K562 (cell line): Measurements from ENCODE around the gene BCORL1. TPM values are rescaled to one million over a fixed set of nuclear protein-coding genes. Genes with fewer than 3 reads are reported as not detected.

Experiments used
- C11orf30 ChIP-seq: fragments of 450-650 bp; IDR thresholded peaks from 2 replicates; pipeline ENCODE4 v1.6.1; 2016; ENCODE audit warnings: low read depth, mild to moderate bottlenecking
- EP400 ChIP-seq: fragments of 450-650 bp; IDR thresholded peaks from 2 replicates; pipeline ENCODE4 v1.6.1; 2017; ENCODE audit warnings: antibody characterized with exemption, mild to moderate bottlenecking, moderate library complexity
- GABPB2 ChIP-seq: fragments of 250-450 bp; sonication (Bioruptor Pico); conservative IDR thresholded peaks from 2 replicates; pipeline ENCODE4 v1.5.1; 2021; ENCODE audit warnings: mild to moderate bottlenecking
- NCOA2 ChIP-seq, 2 experiments: fragments of 450-650 bp; IDR thresholded peaks; 2 replicates each; pipeline ENCODE4 v1.6.1; 2018; ENCODE audit warnings: mild to moderate bottlenecking in 2 of 2, moderate library complexity in 1 of 2; ENCODE audit not compliant: partially characterized antibody in 2 of 2
- PRMT5 ChIP-seq: sonication (generic); formaldehyde crosslinking; IDR thresholded peaks from 2 replicates; pipeline ENCODE4 v1.5.0; 2020; ENCODE audit warnings: missing genetic modification reagents
- RB1 ChIP-seq: fragments of 450-650 bp; IDR thresholded peaks from 2 replicates; pipeline ENCODE4 v1.6.1; 2017; ENCODE audit warnings: low read depth, mild to moderate bottlenecking
- RBM25 ChIP-seq: fragments of 200-400 bp; formaldehyde crosslinking; IDR thresholded peaks from 2 replicates; pipeline ENCODE4 v1.6.1; 2018; ENCODE audit warnings: low read length, low read depth, moderate library complexity; ENCODE audit not compliant: severe bottlenecking
- TOE1 ChIP-seq, 2 experiments: fragments of 450-650 bp in 1 of 2; sonication (generic) in 1 of 2; formaldehyde crosslinking in 1 of 2; IDR thresholded peaks; 2 replicates each; pipeline versions ENCODE4 v1.7.1 to v1.8.0; 2016 to 2022; ENCODE audit warnings: borderline replicate concordance in 2 of 2, mild to moderate bottlenecking in 2 of 2, antibody characterized with exemption in 1 of 2, inconsistent platforms in 1 of 2, low read depth in 1 of 2, missing genetic modification reagents in 1 of 2, moderate library complexity in 1 of 2
- ZC3H8 ChIP-seq: fragments of 450-650 bp; IDR thresholded peaks from 2 replicates; pipeline ENCODE4 v1.6.1; 2017
- ZNF263 ChIP-seq: sonication (generic); formaldehyde crosslinking; IDR thresholded peaks from 2 replicates; pipeline ENCODE4 v1.8.0; 2022; ENCODE audit warnings: mild to moderate bottlenecking, missing genetic modification reagents, borderline replicate concordance
- polyA plus RNA-seq, 8 experiments: library from polyadenylated mRNA; depleted of rRNA in 4 of 8; stranded (reverse) in 5 of 8; unstranded in 3 of 8; fragments of >200 nt; fragmentation: Nextera tagmentation in 2 of 8; fragmentation: Illumina TruSeq in 1 of 8; extraction: Ambion mirVana in 2 of 8; extraction: Trizol in 1 of 8; gene quantifications; 2 replicates each; pipeline versions ENCODE4 v1.2.1 to v1.2.3, GENCODE V29; 2011 to 2014; ENCODE audit warnings: inconsistent platforms in 1 of 8, missing spikeins in 1 of 8
- total RNA-seq, 7 experiments: library from RNA; depleted of rRNA in 6 of 7; stranded (reverse); fragments of >200 nt in 6 of 7; fragmentation: Illumina TruSeq in 2 of 7; extraction: Trizol in 2 of 7; gene quantifications; 2 replicates each; pipeline versions ENCODE4 v1.2.1 to v1.2.3, GENCODE V29; 2011 to 2021; ENCODE audit warnings: low replicate concordance in 1 of 7
- TF ChIP-seq, protein P1 (sequence below): fragments of 450-650 bp; formaldehyde crosslinking; IDR thresholded peaks from 2 replicates; pipeline ENCODE4 v1.4.0; 2020; ENCODE audit warnings: mild to moderate bottlenecking, moderate library complexity
- TF ChIP-seq, protein P2 (sequence below): fragments of 250-450 bp; sonication (Bioruptor Pico); IDR thresholded peaks from 2 replicates; pipeline ENCODE4 v1.9.0; 2021; ENCODE audit warnings: mild to moderate bottlenecking, inconsistent platforms
- TF ChIP-seq, protein P3 (sequence below): fragments of 450-650 bp; IDR thresholded peaks from 2 replicates; pipeline ENCODE4 v1.6.1; 2017; ENCODE audit warnings: antibody characterized with exemption, mild to moderate bottlenecking
- TF ChIP-seq, protein P4 (sequence below), 3 experiments: IDR thresholded peaks in 2 of 3; conservative IDR thresholded peaks in 1 of 3; 2 replicates each; pipeline ENCODE4 v1.5.1; 2011 to 2012; ENCODE audit warnings: low read length in 3 of 3, mild to moderate bottlenecking in 3 of 3, control low read depth in 2 of 3, improper control_type of control experiment in 1 of 3, inconsistent platforms in 1 of 3, low read depth in 1 of 3, mixed read lengths in 1 of 3, moderate library complexity in 1 of 3; ENCODE audit not compliant: insufficient read depth in 2 of 3
- TF ChIP-seq, protein P5 (sequence below): sonication (generic); formaldehyde crosslinking; IDR thresholded peaks from 2 replicates; pipeline ENCODE4 v1.8.1; 2023; ENCODE audit warnings: mild to moderate bottlenecking, missing genetic modification reagents

Gene BCORL1
- total and polyA plus RNA-seq, 9 of the 15 experiments (the other 6 are each of a cell fraction or from before 2014, with no cell fraction given): 0.48 to 29.6 (median 2.1) TPM

DNA sequence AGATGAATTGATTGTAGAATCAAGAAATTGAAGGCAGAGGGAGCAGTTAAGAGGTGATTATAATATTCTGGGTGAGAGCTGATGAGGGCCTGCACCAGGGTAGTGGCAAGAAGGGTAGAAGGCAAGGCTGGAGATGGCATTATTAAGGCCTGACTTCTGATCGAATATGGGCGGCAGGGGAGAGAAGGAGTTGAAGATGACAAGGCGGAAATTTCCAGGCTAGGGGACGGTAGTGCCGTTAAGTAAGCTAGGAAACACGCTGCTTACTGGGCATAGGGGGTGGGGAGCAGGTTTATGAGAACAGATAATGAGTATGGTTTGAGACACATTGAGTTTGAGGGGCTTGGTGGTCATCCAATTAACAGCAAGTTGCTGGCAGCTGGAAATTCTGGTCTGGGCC, 19.5 kb downstream of the BCORL1 start (continued):
- TF ChIP-seq, protein P1, sequence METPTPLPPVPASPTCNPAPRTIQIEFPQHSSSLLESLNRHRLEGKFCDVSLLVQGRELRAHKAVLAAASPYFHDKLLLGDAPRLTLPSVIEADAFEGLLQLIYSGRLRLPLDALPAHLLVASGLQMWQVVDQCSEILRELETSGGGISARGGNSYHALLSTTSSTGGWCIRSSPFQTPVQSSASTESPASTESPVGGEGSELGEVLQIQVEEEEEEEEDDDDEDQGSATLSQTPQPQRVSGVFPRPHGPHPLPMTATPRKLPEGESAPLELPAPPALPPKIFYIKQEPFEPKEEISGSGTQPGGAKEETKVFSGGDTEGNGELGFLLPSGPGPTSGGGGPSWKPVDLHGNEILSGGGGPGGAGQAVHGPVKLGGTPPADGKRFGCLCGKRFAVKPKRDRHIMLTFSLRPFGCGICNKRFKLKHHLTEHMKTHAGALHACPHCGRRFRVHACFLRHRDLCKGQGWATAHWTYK (CRISPR knock-in tag): no peak
- TF ChIP-seq ZC3H8 (no peak), GABPB2 (CRISPR knock-in tag) (no peak), ZNF263 (no peak), C11orf30 (peak; percentile 73), RB1 (no peak), NCOA2 (IDR thresholded peaks at IDR 0.05; ENCODE audit: partially characterized antibody in 2 of 2) (no peak), PRMT5 (no peak), EP400 (no peak), RBM25 (no peak), TOE1 (IDR thresholded peaks at IDR 0.05; ENCODE audit: borderline replicate concordance) (no peak), TOE1 (CRISPR knock-in tag; IDR thresholded peaks at IDR 0.05; ENCODE audit: borderline replicate concordance, low read depth) (no peak)
- TF ChIP-seq, protein P2, sequence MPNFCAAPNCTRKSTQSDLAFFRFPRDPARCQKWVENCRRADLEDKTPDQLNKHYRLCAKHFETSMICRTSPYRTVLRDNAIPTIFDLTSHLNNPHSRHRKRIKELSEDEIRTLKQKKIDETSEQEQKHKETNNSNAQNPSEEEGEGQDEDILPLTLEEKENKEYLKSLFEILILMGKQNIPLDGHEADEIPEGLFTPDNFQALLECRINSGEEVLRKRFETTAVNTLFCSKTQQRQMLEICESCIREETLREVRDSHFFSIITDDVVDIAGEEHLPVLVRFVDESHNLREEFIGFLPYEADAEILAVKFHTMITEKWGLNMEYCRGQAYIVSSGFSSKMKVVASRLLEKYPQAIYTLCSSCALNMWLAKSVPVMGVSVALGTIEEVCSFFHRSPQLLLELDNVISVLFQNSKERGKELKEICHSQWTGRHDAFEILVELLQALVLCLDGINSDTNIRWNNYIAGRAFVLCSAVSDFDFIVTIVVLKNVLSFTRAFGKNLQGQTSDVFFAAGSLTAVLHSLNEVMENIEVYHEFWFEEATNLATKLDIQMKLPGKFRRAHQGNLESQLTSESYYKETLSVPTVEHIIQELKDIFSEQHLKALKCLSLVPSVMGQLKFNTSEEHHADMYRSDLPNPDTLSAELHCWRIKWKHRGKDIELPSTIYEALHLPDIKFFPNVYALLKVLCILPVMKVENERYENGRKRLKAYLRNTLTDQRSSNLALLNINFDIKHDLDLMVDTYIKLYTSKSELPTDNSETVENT (CRISPR knock-in tag): no peak
- TF ChIP-seq, protein P3, sequence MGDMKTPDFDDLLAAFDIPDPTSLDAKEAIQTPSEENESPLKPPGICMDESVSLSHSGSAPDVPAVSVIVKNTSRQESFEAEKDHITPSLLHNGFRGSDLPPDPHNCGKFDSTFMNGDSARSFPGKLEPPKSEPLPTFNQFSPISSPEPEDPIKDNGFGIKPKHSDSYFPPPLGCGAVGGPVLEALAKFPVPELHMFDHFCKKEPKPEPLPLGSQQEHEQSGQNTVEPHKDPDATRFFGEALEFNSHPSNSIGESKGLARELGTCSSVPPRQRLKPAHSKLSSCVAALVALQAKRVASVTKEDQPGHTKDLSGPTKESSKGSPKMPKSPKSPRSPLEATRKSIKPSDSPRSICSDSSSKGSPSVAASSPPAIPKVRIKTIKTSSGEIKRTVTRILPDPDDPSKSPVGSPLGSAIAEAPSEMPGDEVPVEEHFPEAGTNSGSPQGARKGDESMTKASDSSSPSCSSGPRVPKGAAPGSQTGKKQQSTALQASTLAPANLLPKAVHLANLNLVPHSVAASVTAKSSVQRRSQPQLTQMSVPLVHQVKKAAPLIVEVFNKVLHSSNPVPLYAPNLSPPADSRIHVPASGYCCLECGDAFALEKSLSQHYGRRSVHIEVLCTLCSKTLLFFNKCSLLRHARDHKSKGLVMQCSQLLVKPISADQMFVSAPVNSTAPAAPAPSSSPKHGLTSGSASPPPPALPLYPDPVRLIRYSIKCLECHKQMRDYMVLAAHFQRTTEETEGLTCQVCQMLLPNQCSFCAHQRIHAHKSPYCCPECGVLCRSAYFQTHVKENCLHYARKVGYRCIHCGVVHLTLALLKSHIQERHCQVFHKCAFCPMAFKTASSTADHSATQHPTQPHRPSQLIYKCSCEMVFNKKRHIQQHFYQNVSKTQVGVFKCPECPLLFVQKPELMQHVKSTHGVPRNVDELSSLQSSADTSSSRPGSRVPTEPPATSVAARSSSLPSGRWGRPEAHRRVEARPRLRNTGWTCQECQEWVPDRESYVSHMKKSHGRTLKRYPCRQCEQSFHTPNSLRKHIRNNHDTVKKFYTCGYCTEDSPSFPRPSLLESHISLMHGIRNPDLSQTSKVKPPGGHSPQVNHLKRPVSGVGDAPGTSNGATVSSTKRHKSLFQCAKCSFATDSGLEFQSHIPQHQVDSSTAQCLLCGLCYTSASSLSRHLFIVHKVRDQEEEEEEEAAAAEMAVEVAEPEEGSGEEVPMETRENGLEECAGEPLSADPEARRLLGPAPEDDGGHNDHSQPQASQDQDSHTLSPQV: 0 out of 2 replicates have a peak, but pooled peaks have one; percentile 25
- TF ChIP-seq, protein P4, sequence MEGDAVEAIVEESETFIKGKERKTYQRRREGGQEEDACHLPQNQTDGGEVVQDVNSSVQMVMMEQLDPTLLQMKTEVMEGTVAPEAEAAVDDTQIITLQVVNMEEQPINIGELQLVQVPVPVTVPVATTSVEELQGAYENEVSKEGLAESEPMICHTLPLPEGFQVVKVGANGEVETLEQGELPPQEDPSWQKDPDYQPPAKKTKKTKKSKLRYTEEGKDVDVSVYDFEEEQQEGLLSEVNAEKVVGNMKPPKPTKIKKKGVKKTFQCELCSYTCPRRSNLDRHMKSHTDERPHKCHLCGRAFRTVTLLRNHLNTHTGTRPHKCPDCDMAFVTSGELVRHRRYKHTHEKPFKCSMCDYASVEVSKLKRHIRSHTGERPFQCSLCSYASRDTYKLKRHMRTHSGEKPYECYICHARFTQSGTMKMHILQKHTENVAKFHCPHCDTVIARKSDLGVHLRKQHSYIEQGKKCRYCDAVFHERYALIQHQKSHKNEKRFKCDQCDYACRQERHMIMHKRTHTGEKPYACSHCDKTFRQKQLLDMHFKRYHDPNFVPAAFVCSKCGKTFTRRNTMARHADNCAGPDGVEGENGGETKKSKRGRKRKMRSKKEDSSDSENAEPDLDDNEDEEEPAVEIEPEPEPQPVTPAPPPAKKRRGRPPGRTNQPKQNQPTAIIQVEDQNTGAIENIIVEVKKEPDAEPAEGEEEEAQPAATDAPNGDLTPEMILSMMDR (IDR thresholded peaks at IDR 0.05 in 2 of 3, conservative IDR thresholded peaks at IDR 0.05 in 1 of 3; ENCODE audit: insufficient read depth in 2 of 3, low read depth in 1 of 3, low read length in 3 of 3): no peak
- TF ChIP-seq, protein P5, sequence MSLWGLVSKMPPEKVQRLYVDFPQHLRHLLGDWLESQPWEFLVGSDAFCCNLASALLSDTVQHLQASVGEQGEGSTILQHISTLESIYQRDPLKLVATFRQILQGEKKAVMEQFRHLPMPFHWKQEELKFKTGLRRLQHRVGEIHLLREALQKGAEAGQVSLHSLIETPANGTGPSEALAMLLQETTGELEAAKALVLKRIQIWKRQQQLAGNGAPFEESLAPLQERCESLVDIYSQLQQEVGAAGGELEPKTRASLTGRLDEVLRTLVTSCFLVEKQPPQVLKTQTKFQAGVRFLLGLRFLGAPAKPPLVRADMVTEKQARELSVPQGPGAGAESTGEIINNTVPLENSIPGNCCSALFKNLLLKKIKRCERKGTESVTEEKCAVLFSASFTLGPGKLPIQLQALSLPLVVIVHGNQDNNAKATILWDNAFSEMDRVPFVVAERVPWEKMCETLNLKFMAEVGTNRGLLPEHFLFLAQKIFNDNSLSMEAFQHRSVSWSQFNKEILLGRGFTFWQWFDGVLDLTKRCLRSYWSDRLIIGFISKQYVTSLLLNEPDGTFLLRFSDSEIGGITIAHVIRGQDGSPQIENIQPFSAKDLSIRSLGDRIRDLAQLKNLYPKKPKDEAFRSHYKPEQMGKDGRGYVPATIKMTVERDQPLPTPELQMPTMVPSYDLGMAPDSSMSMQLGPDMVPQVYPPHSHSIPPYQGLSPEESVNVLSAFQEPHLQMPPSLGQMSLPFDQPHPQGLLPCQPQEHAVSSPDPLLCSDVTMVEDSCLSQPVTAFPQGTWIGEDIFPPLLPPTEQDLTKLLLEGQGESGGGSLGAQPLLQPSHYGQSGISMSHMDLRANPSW (CRISPR knock-in tag): no peak
